K562 treated with DMSO at 1 percent for 4 hours (cell line): Measurements from ENCODE around the gene MRPL58. TPM values are rescaled to one million over a fixed set of nuclear protein-coding genes. Genes with fewer than 3 reads are reported as not detected.

Experiments
- total RNA-seq: library from RNA; unstranded; fragments of 300-600 nt; gene quantifications from 2 replicates; pipeline ENCODE4 v1.2.3, GENCODE V29; 2022; ENCODE audit not compliant: insufficient read depth

MRPL58 gene
- total RNA-seq = 54.4 and 62.3 TPM in 2 replicates

GRCh38 chr17:75012346-75013091, at the start of gene MRPL58:
Gene MRPL58 (plus strand): TSS chr17:75012670. CDS start chr17:75012687, 17 bp downstream.

GRCh38 chr17:74972107-74972972, 40.1 kb upstream of the MRPL58 start, which contains the start of gene HID1:
Gene HID1 (minus strand): TSS chr17:74972759. CDS start chr17:74972656, 103 bp downstream.

GRCh38 chr17:74987418-74987908, 25.0 kb upstream of the MRPL58 start, which contains the start of gene CDR2L:
Gene CDR2L (plus strand): TSS chr17:74987632. CDS start chr17:74988044, 412 bp downstream.

GRCh38 chr17:75046407-75047289, 34.2 kb downstream of the MRPL58 start, which contains the start of the genes ATP5PD and KCTD2:
Gene ATP5PD (minus strand): TSS chr17:75046969. CDS start chr17:75042650, 4,319 bp downstream.
Gene KCTD2 (plus strand): TSS chr17:75047225. CDS start chr17:75047251, 26 bp downstream.

Other genes with a start within 250 kb of the MRPL58 start
- 22.0 and 26.5 TPM in 2 replicates for gene NAT9, start 236.3 kb upstream of the MRPL58 start, total RNA-seq
- gene GRIN2C, start 152.8 kb upstream of the MRPL58 start, total RNA-seq = 0.86 and 1.1 TPM in 2 replicates
- gene FDXR, start 139.7 kb upstream of the MRPL58 start, total RNA-seq = 85.8 and 115 TPM in 2 replicates
- gene FADS6, start 119.0 kb upstream of the MRPL58 start, total RNA-seq = 0.62 TPM in 1 of 2 replicates, not detected in the other
- 0.33 and 0.47 TPM in 2 replicates for gene USH1G, start 89.4 kb upstream of the MRPL58 start, total RNA-seq
- 0.40 TPM in 1 of 2 replicates, not detected in the other for gene OTOP2, start 88.4 kb upstream of the MRPL58 start, total RNA-seq
- not detected in 2 replicates for gene OTOP3, start 76.8 kb upstream of the MRPL58 start, total RNA-seq
- 3.9 and 9.1 TPM in 2 replicates for gene HID1, start 39.9 kb upstream of the MRPL58 start, total RNA-seq
- gene CDR2L, start 25.0 kb upstream of the MRPL58 start, total RNA-seq = 13.3 and 19.2 TPM in 2 replicates
- 428 and 454 TPM in 2 replicates for gene ATP5PD, start 34.3 kb downstream of the MRPL58 start, total RNA-seq
- 27.3 and 29.3 TPM in 2 replicates for gene KCTD2, start 34.6 kb downstream of the MRPL58 start, total RNA-seq
- 2.7 and 7.1 TPM in 2 replicates for gene SLC16A5, start 75.3 kb downstream of the MRPL58 start, total RNA-seq
- gene ARMC7, start 97.3 kb downstream of the MRPL58 start, total RNA-seq = 26.8 and 34.7 TPM in 2 replicates
- gene NT5C, start 119.1 kb downstream of the MRPL58 start, total RNA-seq = 52.2 and 76.2 TPM in 2 replicates
- 93.6 and 108 TPM in 2 replicates for gene JPT1, start 141.8 kb downstream of the MRPL58 start, total RNA-seq
- 141 and 150 TPM in 2 replicates for gene SUMO2, start 170.3 kb downstream of the MRPL58 start, total RNA-seq
- gene NUP85, start 193.0 kb downstream of the MRPL58 start, total RNA-seq = 51.6 and 61.5 TPM in 2 replicates
- 39.6 and 59.9 TPM in 2 replicates for gene GGA3, start 248.9 kb downstream of the MRPL58 start, total RNA-seq
- 55.5 and 57.3 TPM in 2 replicates for gene MRPS7, start 249.2 kb downstream of the MRPL58 start, total RNA-seq